ENCODE results near the gene ELAVL1.

ELAVL1 gene

DNA sequence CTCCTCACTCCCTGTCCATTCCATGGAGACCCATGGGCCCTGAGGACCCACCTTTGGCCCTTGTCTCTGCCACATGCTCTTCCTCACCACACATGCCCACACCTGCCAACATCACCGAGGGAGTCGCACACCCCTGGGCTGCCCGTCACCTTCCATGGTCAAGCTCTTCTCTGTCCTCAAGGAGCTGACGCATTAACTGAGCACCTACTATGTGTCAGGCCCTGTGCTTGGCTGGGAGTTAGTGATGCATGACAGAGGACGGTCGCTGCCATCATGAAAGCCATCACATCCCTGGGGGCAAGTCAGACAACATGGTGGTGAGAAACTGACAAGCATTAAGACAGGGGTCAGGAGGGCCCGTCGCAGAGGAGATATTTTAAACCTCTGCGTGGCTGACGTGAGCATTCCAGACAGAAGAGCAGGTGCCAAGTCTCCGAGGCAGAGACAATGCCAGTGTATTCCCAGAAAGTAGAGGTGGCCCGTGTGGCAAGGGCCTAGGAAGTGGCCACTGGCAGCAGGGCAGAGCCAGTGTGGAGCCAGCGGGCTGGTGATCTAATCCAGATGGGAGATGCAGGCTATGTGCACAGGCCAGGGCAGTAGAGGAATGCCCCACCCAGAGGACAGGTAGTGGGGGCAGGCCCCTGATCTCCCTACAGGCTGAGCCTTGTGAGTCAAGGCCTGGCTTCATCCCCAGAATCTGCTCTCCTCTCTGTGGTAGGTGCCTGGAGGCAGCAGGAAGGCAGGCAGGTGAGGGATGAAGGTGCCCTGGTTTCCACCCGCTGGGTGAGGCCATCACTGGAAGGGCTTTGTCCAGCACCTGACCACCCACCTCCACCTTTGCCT lies 21.2 kb downstream of the ELAVL1 start:
- DNase-seq, result no peak

DNA sequence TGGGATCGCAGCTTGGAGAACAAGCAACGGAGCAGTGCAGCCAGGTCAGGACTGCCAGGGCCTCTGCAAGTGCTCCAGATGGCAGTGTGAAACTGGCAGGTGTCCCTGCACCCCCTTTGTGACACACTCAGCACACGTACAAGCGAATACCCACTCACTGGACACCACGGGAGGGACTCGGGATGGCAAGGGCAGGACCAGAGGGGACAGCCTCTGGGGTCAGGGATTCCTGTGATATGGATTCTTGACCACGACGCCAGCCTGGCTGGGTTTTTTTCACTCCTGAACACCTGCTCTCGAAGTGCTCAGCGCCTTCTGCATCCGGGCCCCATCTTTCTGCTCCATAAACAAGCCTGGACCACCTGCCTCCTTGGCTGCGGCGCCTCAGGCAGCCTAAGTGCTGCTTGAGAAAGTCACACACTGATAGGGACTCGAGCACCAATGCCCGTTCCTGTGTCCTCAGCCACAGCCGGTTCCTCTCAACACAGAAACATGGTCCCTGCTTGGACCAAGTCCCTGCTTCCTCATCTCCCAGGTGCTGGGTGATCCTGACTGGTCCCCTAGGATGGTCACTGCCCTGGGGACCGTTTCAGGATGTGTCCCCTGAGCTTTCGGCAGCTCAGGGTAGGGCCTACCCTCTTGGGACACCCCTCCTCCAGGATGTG lies 22.0 kb downstream of the ELAVL1 start:
- peak in 1 of 2 experiments; percentile 36 for DNase-seq

DNA sequence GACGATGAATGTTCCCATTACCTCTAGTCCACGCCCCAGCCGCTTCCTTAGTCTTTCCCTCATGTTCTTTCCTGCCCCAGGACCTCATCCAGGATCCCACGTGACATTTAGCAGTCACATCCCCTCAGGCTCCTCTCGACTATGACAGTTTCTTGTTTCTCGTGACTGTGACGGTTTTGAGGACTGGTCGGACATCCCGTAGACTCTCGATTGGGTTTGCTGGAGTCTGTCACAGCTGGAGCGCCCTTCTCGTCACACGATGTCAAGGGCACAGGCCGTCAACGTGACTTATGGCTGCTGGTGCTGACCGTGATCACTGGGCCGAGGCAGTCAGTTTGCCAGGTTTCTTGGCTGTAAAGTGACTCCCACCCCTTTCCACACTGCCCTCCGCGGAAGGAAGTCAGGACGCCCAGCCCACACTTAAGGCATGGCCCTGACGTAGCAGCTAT lies 22.8 kb downstream of the ELAVL1 start:
- DNase-seq, result no peak

DNA sequence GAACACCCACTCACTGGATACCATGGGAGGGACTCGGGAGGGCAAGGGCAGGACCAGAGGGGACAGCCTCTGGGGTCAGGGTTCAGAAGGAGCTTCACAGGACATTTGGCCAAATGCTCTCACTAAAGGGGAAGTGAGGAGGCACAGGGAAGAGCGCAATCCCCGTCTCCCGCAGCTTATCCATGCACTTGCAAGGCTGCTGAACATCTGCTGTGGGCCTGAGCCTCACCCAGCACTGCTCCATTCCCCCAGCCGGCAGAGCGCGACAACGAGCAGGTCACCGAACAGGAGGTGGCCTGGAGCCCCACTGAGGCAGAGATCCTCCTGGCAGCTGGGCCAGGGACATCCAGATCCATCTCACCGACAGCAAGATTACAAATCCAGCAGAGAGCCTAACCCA lies 23.3 kb downstream of the ELAVL1 start:
- DNase-seq, result peak in 1 of 2 experiments; percentile 31

DNA sequence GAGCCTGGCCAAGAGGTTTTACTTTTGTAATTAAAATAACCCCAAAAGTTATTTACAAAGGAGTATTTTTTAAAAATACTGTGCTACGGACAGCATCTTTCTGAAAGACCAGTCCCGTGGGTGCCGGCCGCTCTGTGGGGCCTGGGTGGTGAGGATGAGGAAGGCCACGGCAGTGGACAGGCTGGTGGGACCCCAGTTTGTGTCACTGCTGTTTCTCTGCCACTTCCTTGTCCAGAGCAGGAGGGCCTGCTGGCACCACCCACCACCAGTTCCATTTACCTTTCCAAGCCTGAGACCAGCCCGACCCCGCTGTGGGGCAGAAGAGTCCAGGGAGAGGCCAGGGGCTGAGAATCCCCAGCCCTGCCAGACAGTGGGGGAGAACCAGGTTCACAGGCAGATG lies 23.8 kb downstream of the ELAVL1 start:
- DNase-seq, result no peak

DNA sequence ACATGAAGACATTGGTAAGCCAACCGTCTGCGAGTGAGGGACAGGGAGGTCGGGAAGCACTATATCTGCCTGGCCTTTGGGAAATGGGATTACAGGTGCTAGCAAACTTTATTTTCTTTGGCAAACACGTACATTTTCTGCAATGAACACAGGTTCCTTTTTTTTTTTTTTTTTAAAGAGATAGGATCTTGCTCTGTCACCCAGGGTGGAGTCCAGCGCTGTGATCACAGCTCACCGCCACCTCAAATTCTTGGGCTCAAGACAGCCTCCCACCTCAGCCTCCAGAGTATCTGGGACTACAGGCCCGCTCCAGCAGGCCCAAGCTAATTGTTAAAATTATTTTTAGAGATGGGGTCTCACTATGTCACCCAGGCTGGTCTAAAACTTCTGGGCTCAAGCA lies 24.2 kb downstream of the ELAVL1 start:
- no peak for DNase-seq

DNA sequence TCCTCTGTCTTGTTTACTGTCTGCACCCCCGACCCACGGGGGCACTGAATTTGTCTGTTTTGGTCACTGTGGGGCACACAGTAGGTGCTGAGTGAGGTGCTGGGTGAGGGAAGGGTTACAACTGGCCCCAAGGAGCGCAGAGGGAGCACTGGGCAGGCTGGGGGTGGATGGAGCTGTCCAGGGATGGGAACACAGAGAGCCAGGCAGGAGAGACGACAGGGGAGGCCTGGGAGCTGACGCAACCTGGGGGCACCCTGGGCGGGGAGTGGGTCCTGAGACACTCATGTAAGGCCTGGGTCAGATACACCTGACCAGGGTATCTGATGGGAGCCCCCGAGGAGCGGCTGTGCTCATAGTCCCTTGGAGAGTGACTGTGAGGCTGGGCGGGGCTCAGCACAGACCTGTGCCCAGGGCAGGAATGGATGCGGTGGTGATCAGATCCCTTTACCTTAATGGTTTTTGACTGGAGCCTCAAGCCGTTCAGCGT lies 24.8 kb downstream of the ELAVL1 start:
- DNase-seq, result no peak

DNA sequence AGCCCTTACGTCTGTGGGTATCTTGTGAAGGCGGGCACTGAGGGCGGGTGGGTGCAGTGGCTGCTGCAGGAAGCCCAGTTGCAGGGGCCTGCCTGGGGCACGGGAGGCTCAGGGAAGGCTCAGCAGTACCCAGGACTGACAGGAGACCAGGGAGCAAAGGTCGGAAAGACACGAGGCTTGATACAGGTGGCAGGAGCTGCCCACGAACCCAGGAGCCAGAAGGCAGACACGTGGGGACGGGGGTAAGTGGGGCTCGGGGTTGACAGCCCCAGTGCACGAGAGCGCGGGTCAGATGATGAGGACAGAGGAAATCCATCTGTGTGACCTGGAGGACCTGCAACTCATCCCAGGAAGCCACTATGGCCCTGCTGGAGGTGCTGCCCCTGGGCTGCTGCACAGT lies 25.3 kb downstream of the ELAVL1 start:
- DNase-seq, result no peak

DNA sequence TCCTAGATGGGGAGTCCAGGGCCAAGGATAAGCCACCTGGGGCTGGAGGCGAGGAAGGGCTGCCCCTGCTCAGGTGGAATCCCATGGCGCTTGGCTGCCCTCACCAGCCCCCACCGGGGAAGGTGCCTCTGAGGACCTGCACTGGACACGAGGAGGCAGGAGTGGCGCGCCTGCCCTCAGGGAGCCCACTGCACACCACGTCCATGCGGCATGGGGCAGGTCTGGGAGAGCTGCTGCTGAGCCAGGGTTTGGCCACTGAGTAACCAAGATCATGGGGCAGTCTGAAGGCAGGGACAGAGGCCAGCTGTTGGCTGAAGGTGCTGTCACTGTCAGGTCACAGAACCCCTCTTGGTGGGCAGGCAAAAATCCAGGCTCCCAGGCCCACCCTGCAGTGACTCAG lies 25.9 kb downstream of the ELAVL1 start:
- no peak for DNase-seq

DNA sequence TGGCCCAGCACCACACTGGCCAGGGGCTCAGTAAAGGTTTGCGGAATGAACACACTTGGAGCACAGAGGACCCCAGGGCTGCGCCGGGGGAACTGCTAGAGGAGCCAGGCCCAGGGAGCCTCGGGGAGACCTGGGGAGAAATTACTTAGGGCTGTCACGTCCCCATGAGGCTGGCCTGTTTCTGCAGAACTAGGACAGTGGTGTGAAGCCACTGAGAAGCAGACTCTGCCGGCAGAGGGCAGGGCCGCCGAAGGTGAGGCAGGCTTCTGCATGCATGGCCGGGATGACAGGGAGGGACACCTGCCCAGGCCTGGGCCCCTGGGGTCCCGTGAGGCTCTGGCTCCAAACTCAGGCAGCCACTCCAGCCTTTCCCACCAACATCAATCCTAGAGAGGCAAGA lies 26.4 kb downstream of the ELAVL1 start:
- no peak for DNase-seq

DNA sequence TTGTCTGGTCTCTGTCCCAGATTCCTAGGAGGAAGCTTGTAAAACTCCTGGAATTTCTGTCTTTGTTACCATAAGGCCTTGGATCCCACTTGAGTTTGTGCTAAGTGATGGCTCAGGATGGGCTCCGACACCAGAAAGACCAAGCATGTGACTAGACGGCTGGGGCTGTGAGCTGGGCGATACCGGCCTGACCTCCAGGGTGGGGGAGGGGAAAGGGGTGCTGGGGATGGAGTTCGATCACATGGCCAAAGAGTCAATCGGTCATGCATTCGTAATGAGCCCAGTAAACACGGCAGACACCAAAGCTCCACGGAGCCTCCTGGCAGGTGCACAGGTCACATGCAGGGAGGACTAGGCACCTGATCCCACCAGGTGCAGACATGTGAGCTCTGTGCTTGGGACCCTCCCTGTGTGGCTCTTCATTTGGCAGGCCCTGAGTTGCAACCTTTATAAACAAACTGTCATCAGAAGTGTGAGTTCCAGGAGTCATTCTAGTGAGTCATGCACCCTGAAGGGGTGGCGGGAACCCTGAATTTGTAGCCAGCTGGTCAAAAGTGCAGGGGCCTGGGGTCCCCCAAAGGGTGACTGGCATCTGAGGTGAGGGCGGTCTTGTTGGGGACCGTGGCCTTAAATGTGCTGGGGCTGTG lies 27.1 kb downstream of the ELAVL1 start:
- no peak for DNase-seq

DNA sequence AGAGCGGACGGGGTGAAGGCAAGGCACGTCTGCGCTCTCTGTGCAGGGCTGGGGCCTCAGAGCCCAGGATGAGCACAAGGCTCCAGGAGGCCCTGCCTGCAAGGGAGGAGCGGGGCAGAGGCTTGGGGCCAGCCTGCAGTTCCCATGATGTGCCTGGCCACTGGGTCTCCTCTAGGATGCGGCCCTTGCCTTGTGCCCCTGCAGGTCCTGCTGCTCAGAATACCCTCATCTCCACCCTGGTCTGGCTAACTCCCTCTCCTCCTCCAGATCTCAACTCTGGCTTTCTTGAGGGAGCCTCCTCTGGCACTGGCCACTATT lies 27.8 kb downstream of the ELAVL1 start:
- no peak for DNase-seq

DNA sequence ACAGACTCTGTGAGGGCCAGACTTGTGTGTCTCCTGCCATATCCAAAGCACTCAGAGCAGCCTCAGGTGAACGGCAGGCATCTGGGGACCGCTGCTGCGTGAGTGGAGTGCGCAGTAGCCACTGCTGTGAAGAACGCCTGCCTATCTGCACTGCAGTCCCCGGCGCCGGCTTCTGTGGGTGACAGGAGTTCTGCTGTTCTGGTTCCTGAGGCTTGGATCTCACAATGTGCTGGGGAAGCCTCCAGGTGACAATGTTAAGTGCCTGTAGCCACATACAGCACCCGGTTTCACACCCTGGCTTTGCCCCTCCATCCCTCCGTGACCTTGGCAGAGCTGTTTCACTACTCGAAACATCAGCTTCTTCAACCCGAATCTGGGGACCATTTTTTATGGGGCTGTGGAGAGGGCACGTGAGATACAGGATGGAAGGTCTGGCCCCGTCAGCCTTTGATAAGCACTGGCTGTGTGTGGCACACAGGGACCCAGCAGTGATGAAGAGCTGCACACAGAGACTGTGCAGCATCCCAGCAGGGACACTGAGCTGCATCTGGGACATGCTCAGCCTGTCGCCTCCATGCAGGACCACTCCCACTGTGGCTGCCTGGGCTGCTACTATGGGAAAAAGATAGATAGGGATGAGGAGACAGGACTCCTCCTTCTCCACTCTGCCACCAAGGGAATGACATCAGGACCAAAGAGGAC lies 28.3 kb downstream of the ELAVL1 start:
- no peak for DNase-seq

DNA sequence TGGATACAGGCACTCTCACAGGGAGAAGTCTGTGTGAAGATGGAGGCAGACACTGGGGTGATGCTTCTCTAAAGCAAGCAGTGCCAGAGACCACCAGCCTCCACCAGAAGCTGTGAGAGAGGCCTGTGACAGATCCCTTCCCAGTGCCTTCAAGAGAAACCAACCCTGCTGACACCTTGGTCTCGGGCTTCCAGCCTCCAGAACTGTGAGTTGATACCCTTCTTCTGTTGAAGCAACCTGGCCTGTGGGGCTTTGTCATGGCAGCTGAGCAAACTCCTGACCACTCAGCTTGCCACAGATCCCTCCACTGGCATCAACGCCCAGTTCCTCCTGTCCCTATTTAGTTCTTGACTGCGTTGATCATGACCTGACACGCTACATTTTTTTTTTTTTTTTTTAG lies 29.0 kb downstream of the ELAVL1 start:
- no peak for DNase-seq

DNA sequence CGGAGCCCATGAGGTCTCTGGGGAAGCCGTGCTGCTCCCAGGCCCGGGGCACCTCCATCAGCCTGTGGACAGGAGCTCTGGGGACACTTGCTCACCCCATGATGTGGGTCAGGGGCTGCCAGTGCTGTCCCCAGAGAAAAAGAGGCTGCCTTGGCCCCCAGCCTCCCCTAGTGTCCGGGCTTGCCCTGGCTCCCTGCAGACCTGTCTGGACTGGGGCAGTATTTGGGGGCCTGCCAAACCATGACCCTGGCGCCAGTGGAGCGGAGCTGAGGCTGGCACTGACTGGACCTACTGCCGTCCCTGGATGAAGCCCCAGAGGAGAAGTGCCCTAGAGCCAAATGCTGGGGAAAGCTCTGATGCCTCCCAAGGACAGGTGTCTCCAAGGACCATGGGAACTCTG lies 30.4 kb downstream of the ELAVL1 start:
- no peak for DNase-seq

DNA sequence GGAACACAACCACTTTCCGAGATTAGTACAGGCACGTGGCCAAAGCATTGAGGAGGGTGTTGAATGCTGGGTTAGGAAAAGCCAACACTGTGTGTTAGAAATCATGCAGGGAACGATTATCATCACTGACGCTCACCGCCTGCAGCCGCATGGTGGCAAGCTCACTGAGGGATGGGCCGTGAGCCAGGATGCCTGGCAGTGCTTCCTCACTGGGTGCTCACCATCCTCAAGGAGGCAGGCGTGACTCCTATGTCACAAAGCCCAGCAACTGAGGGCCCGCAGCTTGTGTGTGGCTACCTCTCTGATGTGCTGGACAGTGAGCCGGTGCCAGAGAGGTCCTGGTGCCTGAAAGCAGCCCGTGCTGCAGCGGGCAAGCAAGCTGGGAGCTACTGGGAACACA lies 31.6 kb downstream of the ELAVL1 start:
- DNase-seq, result no peak

DNA sequence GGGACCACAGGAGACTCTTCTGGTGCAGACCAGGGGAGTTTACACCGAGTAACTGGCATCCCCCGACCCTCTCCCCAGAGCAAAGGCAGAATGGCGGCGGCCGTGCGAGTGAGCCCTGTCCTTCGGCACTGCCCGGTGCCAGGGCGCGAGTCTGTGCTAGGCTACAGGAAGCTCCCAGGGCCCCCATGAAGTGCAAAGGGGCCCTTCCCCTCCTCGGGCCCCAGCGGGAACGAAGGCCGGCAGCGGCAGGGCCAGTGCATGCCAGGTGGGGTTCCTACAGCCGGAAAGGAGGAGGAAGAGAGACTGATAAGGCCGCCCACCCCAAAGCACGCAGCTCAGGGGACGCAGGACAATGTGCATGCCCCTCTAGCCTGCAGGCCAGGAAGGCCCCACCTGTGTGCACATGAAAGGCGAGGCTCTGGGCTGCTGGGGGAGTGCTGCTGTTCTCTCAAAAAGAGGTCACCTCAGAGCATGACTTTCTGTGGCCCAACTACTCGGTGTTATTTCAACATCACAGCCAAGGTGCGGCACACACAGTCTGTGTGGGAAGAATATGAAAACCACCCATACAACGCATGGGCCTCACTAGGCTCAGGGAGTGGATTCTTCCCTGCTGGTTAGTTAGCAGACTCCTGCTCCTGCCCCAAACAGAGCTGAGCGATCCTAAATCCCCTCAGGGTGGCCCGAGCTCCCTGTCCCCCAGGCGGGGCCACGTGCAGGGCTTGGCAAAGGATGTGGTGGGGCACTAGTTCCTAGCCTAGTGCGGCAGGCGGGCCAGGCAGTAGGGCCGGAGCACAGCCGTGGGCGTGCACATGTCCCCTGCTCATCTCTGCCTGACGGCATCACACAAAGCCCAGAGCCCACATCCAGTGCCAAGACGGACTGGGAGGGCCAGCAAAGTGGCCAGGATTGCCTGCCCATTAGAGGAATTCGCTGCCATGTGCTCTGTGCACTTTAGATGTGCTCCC lies 33.6 kb downstream of the ELAVL1 start:
- DNase-seq, result no peak

DNA sequence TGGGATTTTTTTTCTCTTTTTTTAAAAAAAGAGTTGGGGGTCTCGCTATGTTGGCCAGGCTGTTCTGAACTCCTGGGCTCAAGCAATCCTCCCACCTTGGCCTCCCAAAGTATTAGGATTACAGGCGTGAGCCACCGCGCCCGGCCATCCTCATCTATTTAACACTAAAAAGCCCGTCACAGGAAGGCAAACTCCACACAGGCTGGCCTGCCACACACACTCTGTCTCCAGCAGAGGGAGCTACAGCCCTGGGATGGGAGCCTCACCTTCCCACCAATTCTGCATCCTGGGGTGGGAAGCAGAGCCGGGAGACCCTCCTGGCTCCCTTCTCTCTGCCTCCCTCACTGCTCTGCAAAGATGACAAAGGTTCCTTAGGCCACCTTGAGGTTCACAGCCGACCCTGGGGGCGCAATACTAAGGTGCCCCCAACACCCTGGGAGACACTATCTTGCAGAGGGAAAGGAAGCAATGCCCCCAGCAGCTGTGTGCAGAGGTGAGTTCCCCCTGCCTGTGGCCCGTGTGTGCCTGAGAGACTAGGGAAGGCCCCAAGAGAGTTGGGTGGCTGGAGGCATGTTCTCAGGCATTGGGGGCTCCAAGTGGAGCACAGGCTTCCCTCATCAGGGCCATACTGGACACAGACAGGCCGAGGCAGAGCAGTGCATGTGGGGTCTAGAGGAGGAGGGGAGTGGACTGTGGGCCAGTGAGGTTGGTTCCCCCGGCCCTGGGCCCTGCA lies 34.6 kb downstream of the ELAVL1 start:
- peak; percentile 32 to 57 for DNase-seq

DNA sequence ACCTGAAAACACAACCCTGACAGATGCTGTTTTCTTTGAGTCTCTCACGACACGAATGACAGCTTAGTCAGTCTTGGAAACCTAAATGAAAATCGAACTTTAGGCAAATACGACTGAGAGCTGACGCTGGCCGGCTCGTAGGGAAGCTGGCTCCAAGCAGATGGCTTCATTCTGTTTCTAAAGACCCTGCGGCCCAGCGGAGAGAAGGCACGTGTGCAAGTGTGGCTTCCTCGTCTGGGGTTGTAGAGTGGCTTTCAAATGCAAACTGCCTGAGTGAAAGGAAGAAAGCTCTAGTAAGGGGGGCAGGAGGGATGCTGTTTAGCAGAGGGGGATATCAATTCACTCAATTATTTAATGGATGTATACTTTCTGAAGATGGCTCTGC lies 35.9 kb downstream of the ELAVL1 start:
- no peak for DNase-seq

DNA sequence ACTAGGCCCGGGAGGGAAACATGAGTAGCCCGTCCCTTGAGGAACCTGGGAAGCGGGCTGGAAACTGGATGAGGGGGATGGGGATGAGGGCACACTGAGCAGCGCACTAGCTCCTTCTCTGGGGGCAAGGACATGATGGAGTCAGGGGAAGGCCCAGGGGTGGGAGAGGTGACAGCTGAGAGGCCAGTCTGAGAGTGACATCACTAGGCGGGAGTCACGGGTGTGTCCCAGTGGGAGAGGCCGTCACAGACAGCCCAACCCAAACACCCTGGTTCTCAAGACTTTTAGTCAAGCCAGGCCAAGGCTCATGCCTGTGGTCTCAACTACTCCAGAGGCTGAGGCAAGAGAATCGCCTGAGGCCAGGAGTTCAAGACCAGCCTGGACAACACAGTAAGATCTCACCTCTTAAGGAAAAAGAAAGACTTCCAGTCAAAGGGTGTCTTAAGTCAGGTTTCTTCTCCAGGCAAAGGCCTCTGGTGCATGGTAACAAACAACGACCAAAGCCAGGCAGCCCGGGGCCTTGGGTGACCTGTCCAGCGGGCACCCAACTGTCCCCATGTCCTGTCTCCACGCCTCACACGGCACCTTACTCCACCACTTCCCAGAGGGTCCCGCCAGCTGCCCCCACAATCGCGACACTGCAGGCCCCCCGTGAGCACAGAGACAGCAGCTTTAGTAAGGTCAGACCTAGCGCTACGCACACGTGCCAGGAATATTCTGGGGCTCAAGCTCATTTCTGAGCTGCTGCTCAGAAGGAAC lies 36.5 kb downstream of the ELAVL1 start:
- no peak for DNase-seq
